Activated T-cell treated with anti-CD3 and anti-CD28 coated beads for 4 hours (primary cell): ENCODE results near the gene ITGA8.
"Not testable (repeated sequence)": the region's sequence is repeated elsewhere in the genome, so short reads cannot be mapped to it uniquely, and the experiment has no call there.

Experiments used
- DNase-seq: peaks from one replicate; pipeline ENCODE4 v3.0.0-alpha.2; 2020

Gene ITGA8

DNA sequence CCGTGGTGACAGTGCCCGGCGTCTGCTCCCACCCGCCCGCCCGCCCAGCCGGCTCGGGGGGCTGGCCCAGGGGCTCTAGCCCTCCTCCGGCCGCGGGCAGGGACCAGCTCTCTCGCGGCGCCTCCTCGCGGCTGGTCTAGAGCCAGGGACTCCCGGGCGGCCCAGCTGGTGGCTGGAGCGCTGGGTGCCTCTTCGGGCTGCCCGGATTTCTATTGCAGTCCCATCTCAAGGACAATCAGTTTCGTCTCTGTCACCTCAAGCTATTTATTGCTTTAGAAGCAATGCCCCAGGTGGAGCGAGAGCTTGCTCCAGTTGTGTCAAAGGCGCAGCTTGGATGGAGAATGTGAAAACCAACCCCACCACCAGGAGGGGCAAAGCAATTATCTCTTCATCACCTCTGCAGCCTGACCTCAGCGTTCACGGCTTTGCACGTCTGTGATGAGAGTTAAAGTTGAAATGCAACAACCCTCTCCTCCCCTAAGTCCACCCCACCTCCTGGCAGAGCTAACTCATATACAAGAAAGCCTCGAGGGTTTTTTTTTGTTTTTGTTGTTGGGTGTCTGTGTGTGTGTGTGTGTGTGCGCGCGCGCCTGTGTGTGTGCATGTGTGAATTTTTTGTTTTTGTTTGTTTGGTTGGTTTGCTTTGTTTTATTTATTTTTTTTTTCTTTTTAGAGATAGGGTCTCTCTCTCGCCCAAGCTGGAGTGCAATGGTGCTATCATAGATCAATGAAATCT, at the start of gene ITGA8:
ITGA8 (minus strand) TSS at position 24 of the 736 bp plus-strand sequence. CDS start 151 bp downstream, outside the sequence.
- DNase-seq = no peak

DNA sequence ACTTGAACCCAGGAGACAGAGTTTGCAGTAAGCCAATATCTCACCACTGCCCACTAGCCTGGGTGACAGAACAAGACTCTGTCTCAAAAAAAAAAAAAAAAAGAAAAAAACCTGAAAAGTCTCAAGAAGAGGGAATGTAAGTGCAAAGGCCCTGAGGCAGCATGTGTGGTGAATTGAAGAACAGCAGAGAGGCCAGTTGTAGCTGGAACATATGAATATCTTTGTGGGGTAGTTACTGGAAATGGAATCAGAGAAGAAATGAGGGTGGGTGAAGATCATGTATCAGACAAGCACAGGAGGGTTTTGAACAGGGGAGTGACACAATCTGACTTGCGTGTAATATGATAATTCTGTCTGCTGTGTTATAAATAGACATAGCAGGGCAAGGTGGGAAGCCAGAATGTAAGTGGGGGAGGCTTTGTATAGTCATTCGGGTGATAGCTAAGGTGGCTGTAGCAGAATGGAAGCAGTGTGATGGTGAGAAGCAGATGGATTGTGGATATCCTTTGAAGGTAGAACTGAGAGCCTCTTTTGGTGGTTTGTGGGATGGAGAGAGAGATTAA, 45.3 kb upstream of the ITGA8 start:
- no peak for DNase-seq

GRCh38 chr10:15763006-15763405, 43.3 kb upstream of the ITGA8 start:
- DNase-seq = no peak

DNA sequence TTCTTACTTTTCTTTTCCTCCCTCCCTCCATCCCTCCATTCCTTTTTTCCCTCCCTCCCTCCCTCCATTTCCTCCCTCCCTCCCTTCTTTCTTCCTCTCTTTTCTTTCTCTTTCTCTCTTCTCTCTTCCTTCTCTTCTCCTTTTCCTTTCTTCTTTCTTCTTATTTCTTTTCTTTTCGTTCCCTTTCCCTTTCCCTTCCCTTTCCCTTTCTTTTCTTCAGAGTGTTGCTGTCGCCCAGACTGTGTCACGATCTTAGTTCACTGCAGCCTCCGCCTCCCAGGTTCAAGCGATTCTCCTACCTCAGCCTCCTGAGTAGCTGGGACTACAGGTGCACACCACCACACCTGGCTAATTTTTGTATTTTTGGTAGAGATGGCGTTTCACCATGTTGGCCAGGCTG, 42.5 kb upstream of the ITGA8 start:
- DNase-seq = not testable (repeated sequence)

GRCh38 chr10:15761224-15761623, 41.5 kb upstream of the ITGA8 start:
- not testable (repeated sequence) for DNase-seq

GRCh38 chr10:15760681-15761080, 41.0 kb upstream of the ITGA8 start:
- DNase-seq = no peak

GRCh38 chr10:15759265-15759664, 39.5 kb upstream of the ITGA8 start:
- no peak for DNase-seq

DNA sequence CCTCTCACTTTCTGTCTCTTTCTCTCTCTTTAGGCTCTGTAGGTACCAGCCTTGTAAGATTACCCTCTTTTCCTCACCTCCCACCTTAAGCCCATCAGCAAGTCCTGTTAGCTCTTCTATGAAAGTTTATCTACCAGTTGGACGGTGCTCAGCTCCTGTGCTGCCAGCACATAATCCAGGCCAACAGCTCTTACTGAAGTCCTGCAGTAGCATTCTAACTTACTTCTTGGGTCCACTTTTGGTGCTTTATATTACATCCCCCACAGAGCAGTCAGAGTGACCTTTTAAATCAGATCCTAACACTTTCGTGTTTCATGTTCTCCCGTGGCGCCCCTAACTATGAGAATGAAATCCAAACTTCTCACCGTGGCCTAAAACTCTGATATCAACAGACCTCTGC, 38.9 kb upstream of the ITGA8 start:
- DNase-seq = no peak

DNA sequence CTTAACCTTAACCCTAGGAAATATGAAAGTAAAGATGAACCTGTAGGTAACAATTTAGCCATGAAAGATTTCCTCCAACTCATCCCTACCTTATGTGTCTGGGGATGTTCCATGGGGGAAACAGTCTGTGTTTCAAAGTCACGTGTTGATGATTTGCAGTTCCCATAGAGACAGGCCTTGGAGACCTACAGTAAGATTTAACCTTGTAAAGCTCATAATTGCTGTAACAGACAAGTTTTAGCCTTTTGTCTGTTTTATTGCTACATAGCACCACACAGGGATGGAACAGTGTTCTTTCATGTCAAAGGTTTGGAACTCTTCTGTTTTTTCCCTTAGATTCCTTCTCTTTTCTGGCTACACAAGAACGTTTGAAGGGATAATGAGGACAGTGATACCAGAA, 35.2 kb upstream of the ITGA8 start:
- DNase-seq = no peak

DNA sequence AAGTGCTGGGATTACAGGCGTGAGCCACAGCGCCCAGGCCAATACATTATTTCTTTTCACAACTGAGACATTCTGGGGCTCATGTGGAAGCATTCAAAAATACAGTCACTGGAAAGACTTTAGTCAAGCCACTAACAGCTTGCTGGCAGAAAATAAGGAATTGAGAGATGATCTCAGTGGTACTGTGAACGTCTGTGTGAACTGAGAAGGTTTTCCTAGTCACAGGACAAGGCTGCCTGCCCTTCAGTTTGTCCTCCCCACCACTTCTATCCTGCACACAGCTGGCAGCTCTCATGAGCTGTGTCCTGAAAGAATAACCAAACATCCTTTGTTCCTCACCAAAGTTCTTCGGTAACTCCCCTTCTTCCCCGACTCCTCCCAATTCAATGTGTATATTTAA, 31.3 kb upstream of the ITGA8 start:
- DNase-seq = no peak

- DNase-seq = no peak
These were observed 28.4 kb upstream of the ITGA8 start for GRCh38 chr10:15748126-15748525.

DNA sequence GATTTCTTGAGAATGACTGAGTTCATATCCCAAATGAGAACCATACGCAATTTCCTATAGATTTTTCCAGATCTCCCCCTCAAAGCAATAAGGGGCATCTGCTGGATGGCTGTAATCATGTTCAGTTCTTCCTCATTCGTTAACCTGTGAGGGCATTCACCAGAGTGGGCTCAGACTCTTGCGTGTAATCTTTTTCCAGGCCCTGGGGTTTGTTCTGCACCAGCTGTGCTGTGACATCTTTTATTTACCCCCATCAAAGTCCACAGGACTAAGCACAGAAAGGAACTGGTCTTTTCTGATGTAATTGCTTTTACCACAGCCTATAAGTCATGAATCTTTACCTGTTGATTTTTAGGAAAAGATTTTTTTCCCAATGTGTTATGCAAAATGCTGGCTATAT, 27.9 kb upstream of the ITGA8 start:
- DNase-seq = no peak

GRCh38 chr10:15745751-15746150, 26.0 kb upstream of the ITGA8 start:
- DNase-seq = no peak

DNA sequence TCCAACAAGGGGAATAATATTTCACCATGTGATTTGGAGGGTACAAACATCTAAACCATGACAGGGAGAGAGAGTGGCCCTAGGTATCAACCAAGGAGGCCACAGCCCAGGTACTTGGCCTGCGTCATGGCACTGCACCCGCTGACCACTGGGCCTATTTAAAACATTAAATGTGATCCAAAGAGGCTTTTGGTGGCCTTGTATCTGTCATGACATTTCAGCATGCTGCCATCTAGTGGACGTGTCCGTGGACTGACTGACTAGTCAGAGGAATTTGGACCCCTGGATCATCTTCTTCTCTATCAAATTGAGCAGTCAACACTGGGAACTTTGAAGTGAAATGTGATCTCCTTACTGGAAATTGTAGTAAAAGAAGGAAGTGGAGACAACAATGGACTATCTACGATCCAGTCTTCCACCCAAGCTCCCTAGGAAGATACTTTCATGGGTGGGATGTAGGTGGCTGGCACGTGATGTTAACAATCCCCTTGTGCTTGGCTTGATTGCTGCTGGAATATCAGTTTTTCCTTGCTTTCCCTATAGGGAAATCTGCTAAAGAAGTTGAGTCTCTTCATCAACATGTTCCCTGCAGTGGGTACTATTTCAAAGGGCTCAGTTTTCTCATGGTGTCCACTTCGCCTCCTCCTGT, 24.6 kb upstream of the ITGA8 start:
- no peak for DNase-seq

DNA sequence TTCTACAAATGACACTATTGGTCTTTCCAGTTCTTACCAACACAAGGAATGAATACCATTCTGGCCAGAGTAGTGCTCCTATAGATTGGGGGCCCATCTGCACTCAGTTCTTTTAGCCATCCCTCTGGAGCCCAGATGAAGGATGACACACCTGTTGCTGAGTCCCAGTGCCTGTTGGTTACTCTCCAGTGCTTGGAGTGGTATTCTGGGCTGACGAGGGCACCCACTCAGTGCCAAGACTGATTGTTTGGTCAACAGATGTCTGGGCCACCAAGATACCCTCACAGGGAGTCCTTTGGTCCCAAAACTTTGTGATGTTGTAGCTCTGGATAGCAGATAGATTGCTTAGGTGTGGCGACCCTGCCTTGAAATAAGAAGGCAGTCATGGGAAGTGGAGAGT, 23.7 kb upstream of the ITGA8 start:
- DNase-seq = no peak

GRCh38 chr10:15742836-15743235, 23.1 kb upstream of the ITGA8 start:
- DNase-seq = no peak

DNA sequence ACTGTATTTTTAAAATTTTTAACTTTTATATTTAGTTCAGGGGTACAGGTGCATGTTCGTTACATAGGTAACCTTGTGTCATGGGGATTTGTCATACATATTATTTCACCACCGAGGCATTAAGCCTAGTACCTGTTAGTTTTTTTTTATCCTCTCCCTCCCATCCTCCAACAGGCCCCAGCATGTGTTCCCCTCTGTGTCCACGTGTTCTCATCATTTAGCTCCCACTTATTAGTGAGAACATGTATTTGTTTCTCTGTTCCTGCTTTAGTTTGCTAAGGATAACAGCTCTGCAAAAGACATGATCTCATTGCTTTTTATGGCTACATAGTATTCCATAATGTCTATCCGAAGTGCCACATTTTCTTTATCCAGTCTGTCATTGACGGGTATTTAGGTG, 22.4 kb upstream of the ITGA8 start:
- DNase-seq = no peak

DNA sequence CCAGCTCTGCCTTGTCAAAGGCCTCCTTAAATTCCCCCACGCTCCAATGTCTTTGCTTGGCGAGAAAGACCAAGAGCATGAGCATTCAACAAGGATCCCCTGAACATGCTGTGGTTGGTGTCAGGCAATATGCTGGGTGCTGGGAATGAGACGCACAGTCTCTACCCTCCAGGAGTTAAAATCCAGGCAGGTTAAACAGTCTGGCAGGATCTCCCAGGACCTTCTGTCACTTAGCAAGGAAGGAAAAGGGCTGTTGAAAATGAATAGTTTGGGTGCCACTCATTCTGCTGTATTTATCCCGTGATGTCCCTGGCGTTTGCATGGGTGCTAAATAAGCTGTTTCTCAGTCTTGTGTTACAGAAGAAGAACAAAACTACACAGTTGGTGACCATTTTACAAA, 21.9 kb upstream of the ITGA8 start:
- no peak for DNase-seq

GRCh38 chr10:15740261-15740660, 20.5 kb upstream of the ITGA8 start:
- no peak for DNase-seq

- DNase-seq = no peak
These were observed 19.7 kb upstream of the ITGA8 start for GRCh38 chr10:15739254-15739970.

DNA sequence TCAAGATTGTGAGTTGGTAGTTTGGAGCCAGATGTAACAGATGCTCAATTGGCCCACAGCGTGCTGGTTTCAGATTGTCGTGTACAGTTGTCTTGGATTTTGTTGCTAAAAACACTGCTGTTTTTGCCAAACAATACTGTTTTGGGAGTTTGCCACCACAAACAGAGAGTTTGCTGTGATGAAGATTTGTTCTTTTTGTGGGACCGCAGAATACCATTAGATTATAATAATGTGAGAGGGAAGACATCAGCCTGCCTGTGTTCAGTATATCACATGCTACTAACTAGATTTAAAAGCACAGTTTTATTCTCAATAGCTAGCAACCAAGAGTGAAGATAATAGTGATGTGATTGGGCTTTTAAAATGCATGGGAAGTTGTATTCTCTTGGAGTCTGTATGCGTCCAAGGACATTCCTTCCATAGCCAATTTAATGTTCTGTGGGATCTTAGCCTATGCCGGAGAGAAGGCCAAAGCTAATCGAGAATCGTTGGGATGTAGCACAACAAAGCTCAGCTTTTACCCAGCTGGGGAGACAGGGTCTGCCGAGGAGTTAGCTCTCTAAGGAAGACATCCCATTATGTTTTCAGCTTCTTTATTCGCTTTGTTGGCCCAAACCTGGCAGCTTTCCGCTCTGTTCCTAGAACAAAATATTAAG, 18.7 kb upstream of the ITGA8 start:
- no peak for DNase-seq

DNA sequence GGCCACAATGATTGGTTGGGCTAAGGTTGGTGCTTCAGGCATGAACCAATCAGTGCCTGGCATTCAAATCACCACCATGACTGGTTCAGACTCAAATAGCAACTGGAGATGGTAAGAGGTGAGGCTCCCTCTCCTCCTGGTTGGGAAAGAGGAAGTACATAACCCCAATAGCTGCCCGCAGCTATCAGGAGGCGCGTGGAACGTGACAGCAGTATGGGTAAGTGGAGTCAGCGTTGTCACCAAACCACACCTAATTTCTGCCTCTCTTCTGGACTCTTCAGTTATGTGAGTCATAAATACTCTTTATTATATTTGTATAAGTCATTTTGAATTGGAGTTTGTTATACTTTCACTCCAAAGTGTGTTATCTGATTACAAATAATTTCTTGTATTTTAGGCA, 17.9 kb upstream of the ITGA8 start:
- DNase-seq = no peak

- DNase-seq = no peak
These were observed 16.0 kb upstream of the ITGA8 start for GRCh38 chr10:15735763-15736162.
